Nephron progenitor cell (in vitro differentiated cells): ENCODE measurements around the gene FBP2.
"Not testable (repeated sequence)": the region's sequence is repeated elsewhere in the genome, so short reads cannot be mapped to it uniquely, and the experiment has no call there.

Experiments
- DNase-seq: peaks from one replicate; pipeline ENCODE4 v3.0.0; 2021
- H3K27ac Mint-ChIP-seq: 2 replicates; pipeline ENCODE4 v1.8.0; 2021; ENCODE audit warnings: mild to moderate bottlenecking, moderate library complexity, mixed read lengths
- H3K27me3 Mint-ChIP-seq: 2 replicates; pipeline ENCODE4 v1.8.0; 2021; ENCODE audit warnings: mild to moderate bottlenecking, low read depth, mixed read lengths; ENCODE audit not compliant: poor library complexity
- H3K36me3 Mint-ChIP-seq: 2 replicates; pipeline ENCODE4 v1.8.0; 2021; ENCODE audit warnings: low read depth, mixed read lengths
- H3K4me1 Mint-ChIP-seq: 2 replicates; pipeline ENCODE4 v1.8.0; 2021; ENCODE audit warnings: mixed read lengths
- H3K4me3 Mint-ChIP-seq: 2 replicates; pipeline ENCODE4 v1.8.0; 2021; ENCODE audit warnings: mild to moderate bottlenecking, moderate library complexity, mixed read lengths
- H3K9me3 Mint-ChIP-seq: 2 replicates; pipeline ENCODE4 v1.8.0; 2021; ENCODE audit warnings: mild to moderate bottlenecking, moderate library complexity, mixed read lengths
- CTCF ChIP-seq: fragments of 200-600 bp; sonication (generic); IDR thresholded peaks from 2 replicates; pipeline ENCODE4 v1.5.0; 2021; ENCODE audit warnings: antibody characterized with exemption

The FBP2 gene

GRCh38 chr9:94557376-94557775, 36.2 kb downstream of the FBP2 start:
- no peak overlapping the region for H3K27ac Mint-ChIP-seq
- DNase-seq = no peak
- TF ChIP-seq CTCF = no peak
- no peaks in the 10 kb centered on the region for H3K9me3 Mint-ChIP-seq
- peaks cover 17% of the 10 kb centered on the region for H3K36me3 Mint-ChIP-seq
- H3K4me3 Mint-ChIP-seq = no peak overlapping the region
- H3K4me1 Mint-ChIP-seq = peaks cover 8% of the 10 kb centered on the region
- peaks cover 17% of the 10 kb centered on the region for H3K27me3 Mint-ChIP-seq

GRCh38 chr9:94554439-94555331, 38.9 kb downstream of the FBP2 start, which contains the start of gene PCAT7:
TSS of gene PCAT7 (plus strand) at chr9:94555083.
- Mint-ChIP-seq H3K9me3 (peaks cover 10% of the 10 kb centered on the region), H3K4me3 (no peak within 1 kb of the TSS), H3K27me3 (peaks cover 17% of the 10 kb centered on the region), H3K4me1 (peaks cover 10% of the 10 kb centered on the region), H3K36me3 (peaks cover 27% of the 10 kb centered on the region), H3K27ac (no peak within 1 kb of the TSS)
- TF ChIP-seq CTCF = peak; percentile 53
- peak; percentile 75 for DNase-seq

GRCh38 chr9:94554078-94554438, 39.6 kb downstream of the FBP2 start:
- peaks cover 10% of the 10 kb centered on the region for H3K4me1 Mint-ChIP-seq
- peaks cover 10% of the 10 kb centered on the region for H3K9me3 Mint-ChIP-seq
- H3K27me3 Mint-ChIP-seq = peaks cover 17% of the 10 kb centered on the region
- H3K4me3 Mint-ChIP-seq = no peak overlapping the region
- H3K27ac Mint-ChIP-seq = no peak overlapping the region
- DNase-seq = no peak
- peaks cover 24% of the 10 kb centered on the region for H3K36me3 Mint-ChIP-seq
- TF ChIP-seq CTCF = no peak

GRCh38 chr9:94553029-94553938, 40.3 kb downstream of the FBP2 start:
- peaks cover 10% of the 10 kb centered on the region for H3K9me3 Mint-ChIP-seq
- H3K27ac Mint-ChIP-seq = peak overlapping the region; percentile 52
- peak overlapping the region; percentile 35 for H3K4me3 Mint-ChIP-seq
- H3K4me1 Mint-ChIP-seq = peaks cover 10% of the 10 kb centered on the region
- no peak for TF ChIP-seq CTCF
- peaks cover 17% of the 10 kb centered on the region for H3K27me3 Mint-ChIP-seq
- DNase-seq = no peak
- peaks cover 24% of the 10 kb centered on the region for H3K36me3 Mint-ChIP-seq

GRCh38 chr9:94545940-94546339, 47.7 kb downstream of the FBP2 start:
- Mint-ChIP-seq H3K27me3 (peaks cover 4% of the 10 kb centered on the region), H3K4me1 (peaks cover 7% of the 10 kb centered on the region), H3K36me3 (peaks cover 11% of the 10 kb centered on the region), H3K27ac (no peak overlapping the region), H3K9me3 (peaks cover 9% of the 10 kb centered on the region), H3K4me3 (no peak overlapping the region)
- no peak for TF ChIP-seq CTCF
- DNase-seq = no peak

GRCh38 chr9:94544335-94544734, 49.3 kb downstream of the FBP2 start:
- not testable (repeated sequence) for H3K9me3 Mint-ChIP-seq, H3K4me1 Mint-ChIP-seq, H3K27ac Mint-ChIP-seq, H3K36me3 Mint-ChIP-seq, H3K4me3 Mint-ChIP-seq, H3K27me3 Mint-ChIP-seq, DNase-seq
